Nephron (organoid): ENCODE data around the gene TMPRSS4.

Source experiments
- H3K27ac Mint-ChIP-seq, 3 experiments: 2 replicates each; pipeline ENCODE4 v1.8.0; 2020; ENCODE audit warnings: mixed read lengths in 3 of 3, mild to moderate bottlenecking in 2 of 3, moderate library complexity in 1 of 3
- H3K27me3 Mint-ChIP-seq: 2 replicates; pipeline ENCODE4 v1.8.0; 2021; ENCODE audit warnings: low read depth, mild to moderate bottlenecking, moderate library complexity, mixed read lengths
- H3K36me3 Mint-ChIP-seq: 2 replicates; pipeline ENCODE4 v1.8.0; 2020; ENCODE audit warnings: low read depth, mixed read lengths
- H3K4me1 Mint-ChIP-seq: 2 replicates; pipeline ENCODE4 v1.8.0; 2020; ENCODE audit warnings: mixed read lengths
- H3K4me3 Mint-ChIP-seq, 3 experiments: 2 replicates each; pipeline ENCODE4 v1.8.0; 2020; ENCODE audit warnings: mild to moderate bottlenecking in 3 of 3, mixed read lengths in 3 of 3, moderate library complexity in 2 of 3
- H3K9me3 Mint-ChIP-seq: 2 replicates; pipeline ENCODE4 v1.8.0; 2020; ENCODE audit warnings: mixed read lengths
- TF ChIP-seq, protein P1 (sequence below), 3 experiments: fragments of 200-600 bp; sonication (generic); IDR thresholded peaks; one replicate each; pipeline ENCODE4 v1.5.0; 2021; ENCODE audit warnings: antibody characterized with exemption in 3 of 3; ENCODE audit not compliant: unreplicated experiment in 3 of 3

TMPRSS4 gene

DNA sequence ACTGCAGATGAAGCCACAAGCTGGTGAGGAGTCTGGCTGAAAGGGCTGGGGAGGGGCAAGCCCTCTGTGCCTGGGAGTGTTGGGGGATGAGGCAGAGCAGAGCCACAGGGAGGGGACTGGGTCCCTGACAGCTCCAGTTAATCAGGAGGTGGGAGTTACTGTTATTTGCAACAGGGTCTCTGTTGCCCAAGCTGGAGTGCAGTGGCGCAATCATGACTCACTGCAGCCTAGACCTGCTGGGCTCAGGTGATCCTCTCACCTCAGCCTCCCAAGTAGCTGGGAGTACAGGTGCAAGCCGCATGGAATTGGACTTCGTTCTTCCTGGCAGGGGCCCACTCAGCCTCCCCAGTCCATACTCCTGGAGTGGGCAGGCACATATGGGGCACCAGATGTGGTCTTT is 91.9 kb downstream of the TMPRSS4 start:
- Mint-ChIP-seq H3K4me3 (no peak overlapping the region), H3K36me3 (peaks cover 3% of the 10 kb centered on the region), H3K9me3 (no peaks in the 10 kb centered on the region), H3K4me1 (peaks cover 25% of the 10 kb centered on the region), H3K27ac (no peak overlapping the region), H3K27me3 (peaks cover 61% of the 10 kb centered on the region)
- TF ChIP-seq, protein P1, sequence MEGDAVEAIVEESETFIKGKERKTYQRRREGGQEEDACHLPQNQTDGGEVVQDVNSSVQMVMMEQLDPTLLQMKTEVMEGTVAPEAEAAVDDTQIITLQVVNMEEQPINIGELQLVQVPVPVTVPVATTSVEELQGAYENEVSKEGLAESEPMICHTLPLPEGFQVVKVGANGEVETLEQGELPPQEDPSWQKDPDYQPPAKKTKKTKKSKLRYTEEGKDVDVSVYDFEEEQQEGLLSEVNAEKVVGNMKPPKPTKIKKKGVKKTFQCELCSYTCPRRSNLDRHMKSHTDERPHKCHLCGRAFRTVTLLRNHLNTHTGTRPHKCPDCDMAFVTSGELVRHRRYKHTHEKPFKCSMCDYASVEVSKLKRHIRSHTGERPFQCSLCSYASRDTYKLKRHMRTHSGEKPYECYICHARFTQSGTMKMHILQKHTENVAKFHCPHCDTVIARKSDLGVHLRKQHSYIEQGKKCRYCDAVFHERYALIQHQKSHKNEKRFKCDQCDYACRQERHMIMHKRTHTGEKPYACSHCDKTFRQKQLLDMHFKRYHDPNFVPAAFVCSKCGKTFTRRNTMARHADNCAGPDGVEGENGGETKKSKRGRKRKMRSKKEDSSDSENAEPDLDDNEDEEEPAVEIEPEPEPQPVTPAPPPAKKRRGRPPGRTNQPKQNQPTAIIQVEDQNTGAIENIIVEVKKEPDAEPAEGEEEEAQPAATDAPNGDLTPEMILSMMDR (IDR thresholded peaks at IDR 0.05; ENCODE audit: unreplicated experiment in 3 of 3) = no peak

DNA sequence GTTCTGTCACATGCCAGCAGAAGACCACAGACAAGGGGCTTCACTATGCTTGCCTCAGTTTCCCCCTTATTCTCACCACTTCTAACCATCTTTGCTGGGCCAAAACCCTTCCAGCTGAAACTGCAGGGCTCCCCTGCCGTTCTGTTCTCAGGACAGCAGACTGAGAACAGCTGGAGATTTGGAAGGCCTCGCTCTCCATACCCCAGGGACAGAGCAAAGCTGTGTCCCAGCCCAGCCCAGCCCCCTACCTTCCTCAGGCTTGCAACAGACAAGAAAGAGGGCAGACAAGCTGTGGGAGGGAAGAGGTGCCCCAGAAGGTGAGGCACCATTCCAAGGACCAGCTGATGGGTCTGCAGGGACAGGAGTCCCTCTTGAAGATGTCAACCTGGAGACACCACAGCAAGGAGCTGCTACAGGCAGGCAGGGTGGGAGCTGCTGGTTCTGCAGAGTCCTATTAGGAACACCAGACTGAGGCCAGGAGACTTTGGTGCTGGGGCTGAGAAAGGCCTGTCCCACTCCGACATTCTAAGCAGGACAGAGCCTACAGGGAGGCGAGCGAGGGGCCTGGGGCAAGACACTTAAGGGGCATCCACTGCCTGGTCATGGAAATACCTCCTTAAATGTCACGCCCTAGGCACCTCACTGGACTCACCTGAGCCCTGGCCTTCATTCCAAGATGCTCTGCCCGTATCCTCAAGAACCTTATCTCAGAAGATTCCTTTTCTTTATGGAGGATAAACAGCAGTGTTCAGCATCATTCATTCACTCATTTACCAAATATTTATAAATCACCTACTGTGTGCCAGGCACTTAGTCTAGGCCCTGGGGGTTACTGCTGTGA is 92.6 kb downstream of the TMPRSS4 start:
- TF ChIP-seq, protein P1 (IDR thresholded peaks at IDR 0.05; ENCODE audit: unreplicated experiment in 3 of 3) = no peak
- no peaks in the 10 kb centered on the region for H3K9me3 Mint-ChIP-seq
- peaks cover 62% of the 10 kb centered on the region for H3K27me3 Mint-ChIP-seq
- H3K27ac Mint-ChIP-seq = no peak overlapping the region
- peaks cover 28% of the 10 kb centered on the region for H3K4me1 Mint-ChIP-seq
- H3K4me3 Mint-ChIP-seq = no peak overlapping the region
- peaks cover 3% of the 10 kb centered on the region for H3K36me3 Mint-ChIP-seq

DNA sequence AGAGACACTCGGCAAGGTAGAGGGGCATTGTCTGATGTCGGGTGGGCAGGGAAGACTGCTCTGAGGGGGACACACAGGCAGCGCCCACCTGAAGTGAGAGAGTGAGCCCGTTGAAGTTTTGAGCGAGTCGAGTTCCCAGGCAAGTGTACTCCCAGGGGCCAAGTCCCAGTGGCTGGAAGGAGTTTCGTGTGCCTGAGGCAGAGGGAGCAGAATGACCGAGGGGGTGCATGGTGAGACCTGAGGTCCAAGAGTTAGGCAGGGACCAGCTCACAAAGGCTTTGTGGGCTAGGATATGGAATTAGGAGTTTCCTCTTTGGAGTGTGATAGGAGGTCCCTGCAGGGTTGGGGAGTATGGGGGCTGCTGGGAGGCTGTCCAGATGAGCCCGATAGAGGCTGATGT is 93.4 kb downstream of the TMPRSS4 start:
- TF ChIP-seq, protein P1 (IDR thresholded peaks at IDR 0.05; ENCODE audit: unreplicated experiment in 3 of 3) = no peak
- H3K27ac Mint-ChIP-seq = no peak overlapping the region
- H3K27me3 Mint-ChIP-seq = peaks cover 60% of the 10 kb centered on the region

DNA sequence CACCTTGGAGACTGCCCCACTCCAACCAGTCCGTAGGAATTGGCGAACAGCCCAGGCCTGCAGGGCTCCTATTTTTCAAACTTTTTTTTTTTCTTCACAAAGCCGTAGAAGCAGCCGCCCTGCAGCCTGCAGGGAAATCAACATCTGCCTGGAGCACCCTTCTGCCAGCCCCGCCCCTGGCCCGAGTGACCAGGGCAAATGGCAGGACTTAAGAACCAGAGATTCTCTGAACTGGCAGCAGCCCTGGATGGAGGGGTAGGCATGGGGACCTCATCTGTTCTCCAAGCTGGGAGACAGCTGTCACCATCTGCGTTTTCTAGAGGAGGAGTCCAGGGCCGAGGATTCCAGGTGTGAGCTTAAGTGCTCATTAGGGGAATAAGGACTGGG is 94.0 kb downstream of the TMPRSS4 start:
- H3K27ac Mint-ChIP-seq = no peak overlapping the region
- peaks cover 3% of the 10 kb centered on the region for H3K36me3 Mint-ChIP-seq
- peaks cover 63% of the 10 kb centered on the region for H3K27me3 Mint-ChIP-seq
- no peaks in the 10 kb centered on the region for H3K9me3 Mint-ChIP-seq
- peak overlapping the region in 2 of 3 experiments; percentile 29 to 34 for H3K4me3 Mint-ChIP-seq
- peaks cover 42% of the 10 kb centered on the region for H3K4me1 Mint-ChIP-seq
- TF ChIP-seq, protein P1 (IDR thresholded peaks at IDR 0.05; ENCODE audit: unreplicated experiment in 3 of 3) = no peak

More for the DNA sequence above, 93.4 kb downstream of the TMPRSS4 start:
- Mint-ChIP-seq H3K4me3 (no peak overlapping the region), H3K9me3 (no peaks in the 10 kb centered on the region), H3K4me1 (peaks cover 35% of the 10 kb centered on the region), H3K36me3 (peaks cover 3% of the 10 kb centered on the region)
